Measurements from ENCODE around the gene KLHDC4.
A peak's percentile ranks its signal among the peaks of the same experiment; 100 is the strongest.
"Not testable (repeated sequence)": the region's sequence is repeated elsewhere in the genome, so short reads cannot be mapped to it uniquely, and the experiment has no call there.

The KLHDC4 gene

GRCh38 chr16:87741700-87742415 lies 23.9 kb downstream of the KLHDC4 start:
- DNase-seq = no peak

- DNase-seq = no peak
Measured at GRCh38 chr16:87740909-87741424, 24.8 kb downstream of the KLHDC4 start.

- no peak for DNase-seq
Measured at GRCh38 chr16:87740441-87740840, 25.3 kb downstream of the KLHDC4 start.

GRCh38 chr16:87739801-87740200 lies 26.0 kb downstream of the KLHDC4 start:
- DNase-seq = no peak

- no peak for DNase-seq
Measured at GRCh38 chr16:87736008-87736382, 29.8 kb downstream of the KLHDC4 start.

- DNase-seq = no peak
Measured at GRCh38 chr16:87735270-87736007, 30.3 kb downstream of the KLHDC4 start.

- DNase-seq = no peak
Measured at GRCh38 chr16:87734644-87735043, 31.1 kb downstream of the KLHDC4 start.

- DNase-seq = no peak
Measured at GRCh38 chr16:87733190-87733589, 32.6 kb downstream of the KLHDC4 start.

- DNase-seq = no peak
Measured at GRCh38 chr16:87731607-87732006, 34.2 kb downstream of the KLHDC4 start.

- DNase-seq = no peak
Measured at GRCh38 chr16:87729266-87729954, 36.4 kb downstream of the KLHDC4 start.

GRCh38 chr16:87728026-87728425 lies 37.8 kb downstream of the KLHDC4 start:
- DNase-seq = no peak

GRCh38 chr16:87727346-87727745 lies 38.4 kb downstream of the KLHDC4 start:
- no peak for DNase-seq

GRCh38 chr16:87726577-87726976 lies 39.2 kb downstream of the KLHDC4 start:
- not testable (repeated sequence) for DNase-seq

GRCh38 chr16:87725596-87726235 lies 40.1 kb downstream of the KLHDC4 start:
- DNase-seq = no peak

- DNase-seq = peak; percentile 37
Measured at GRCh38 chr16:87724490-87725291, 41.1 kb downstream of the KLHDC4 start.

- no peak for DNase-seq
Measured at GRCh38 chr16:87723226-87723623, 42.6 kb downstream of the KLHDC4 start.

- DNase-seq = no peak
Measured at GRCh38 chr16:87722590-87723225, 43.1 kb downstream of the KLHDC4 start.

GRCh38 chr16:87721622-87722585 lies 43.9 kb downstream of the KLHDC4 start:
- DNase-seq = no peak

GRCh38 chr16:87720446-87720845 lies 45.3 kb downstream of the KLHDC4 start:
- DNase-seq = no peak

- not testable (repeated sequence) for DNase-seq
Measured at GRCh38 chr16:87718831-87719230, 47.0 kb downstream of the KLHDC4 start.

- DNase-seq = no peak
Measured at GRCh38 chr16:87715658-87716057, 50.1 kb downstream of the KLHDC4 start.
